ENCODE results near the gene RAB3D.

RAB3D gene

GRCh38 chr19:11293433-11294389 lies 45.7 kb downstream of the RAB3D start:
- TF ChIP-seq CTCF (conservative IDR thresholded peaks at IDR 0.05; ENCODE audit: low read depth, low read length): peak; percentile 90
- H3K4me3 ChIP-seq (ENCODE audit: low read depth, low read length): peak overlapping the region; percentile 34

GRCh38 chr19:11291991-11292390 lies 47.5 kb downstream of the RAB3D start:
- no peak overlapping the region for H3K4me3 ChIP-seq (ENCODE audit: low read depth, low read length)
- no peak for DNase-seq (ENCODE audit: low read depth)
- no peak for TF ChIP-seq CTCF (conservative IDR thresholded peaks at IDR 0.05; ENCODE audit: low read depth, low read length)

More at GRCh38 chr19:11293433-11294389, 45.7 kb downstream of the RAB3D start:
- DNase-seq (ENCODE audit: low read depth): peak; percentile 92

GRCh38 chr19:11291415-11291814 lies 48.0 kb downstream of the RAB3D start:
- TF ChIP-seq CTCF (conservative IDR thresholded peaks at IDR 0.05; ENCODE audit: low read depth, low read length): no peak
- no peak for DNase-seq (ENCODE audit: low read depth)
- no peak overlapping the region for H3K4me3 ChIP-seq (ENCODE audit: low read depth, low read length)

- no peak overlapping the region for H3K4me3 ChIP-seq (ENCODE audit: low read depth, low read length)
- no peak for TF ChIP-seq CTCF (conservative IDR thresholded peaks at IDR 0.05; ENCODE audit: low read depth, low read length)
- DNase-seq (ENCODE audit: low read depth): no peak
Observed at GRCh38 chr19:11290256-11290655, 49.2 kb downstream of the RAB3D start.

- H3K4me3 ChIP-seq (ENCODE audit: low read depth, low read length): no peak overlapping the region
- TF ChIP-seq CTCF (conservative IDR thresholded peaks at IDR 0.05; ENCODE audit: low read depth, low read length): peak; percentile 79
- peak; percentile 68 for DNase-seq (ENCODE audit: low read depth)
Observed at GRCh38 chr19:11288349-11288748, 51.1 kb downstream of the RAB3D start.

- DNase-seq (ENCODE audit: low read depth): peak; percentile 49
- H3K4me3 ChIP-seq (ENCODE audit: low read depth, low read length): no peak overlapping the region
- TF ChIP-seq CTCF (conservative IDR thresholded peaks at IDR 0.05; ENCODE audit: low read depth, low read length): peak; percentile 36
Observed at GRCh38 chr19:11286312-11286974, 53.0 kb downstream of the RAB3D start.

Data from choroid plexus epithelial cell (primary cell).